ENCODE measurements around the gene BCL2A1. TPM values are rescaled to one million over a fixed set of nuclear protein-coding genes. Genes with fewer than 3 reads are reported as not detected.
"Not testable (repeated sequence)": the region's sequence is repeated elsewhere in the genome, so short reads cannot be mapped to it uniquely, and the experiment has no call there.

BCL2A1 gene
- total and polyA plus RNA-seq, 10 donors = 34.4 to 180 (median 54.2) TPM

GRCh38 chr15:80015156-80015555, 44.2 kb upstream of the BCL2A1 start:
- TF ChIP-seq POLR2A (IDR thresholded peaks at IDR 0.05) = no peak
- peaks cover 0 to 3% (median 0%) of the 10 kb centered on the region in 8 donors for H3K9me3 ChIP-seq
- intact Hi-C loops (cut with DNase I; ENCODE audit: low total_unique reads) = no loop called here
- 94 to 100% (median 96%) methylated on average over 2 of the region's 2 CpGs for WGBS, 5 donors
- H3K4me1 ChIP-seq = peaks cover 0 to 26% (median 7%) of the 10 kb centered on the region in 6 donors
- no peaks in the 10 kb centered on the region for H3K36me3 ChIP-seq
- no peak for DNase-seq
- no peaks in the 10 kb centered on the region for H3K27me3 ChIP-seq (replicated peaks in 1 of 7)
- H3K4me3 ChIP-seq = no peak overlapping the region
- H3K27ac ChIP-seq = no peak overlapping the region

- H3K27me3 ChIP-seq (replicated peaks in 1 of 7); H3K36me3 ChIP-seq; H3K4me3 ChIP-seq; intact Hi-C loops (cut with DNase I; ENCODE audit: low total_unique reads); H3K27ac ChIP-seq; H3K9me3 ChIP-seq; DNase-seq: not testable (repeated sequence)
- H3K4me1 ChIP-seq = peaks cover 0 to 31% (median 9%) of the 10 kb centered on the region in 6 donors
- 97 to 99% (median 98%) methylated on average over 7 of the region's 7 CpGs for WGBS, 5 donors
Observed at GRCh38 chr15:80014186-80014585, 43.2 kb upstream of the BCL2A1 start.

- Histone ChIP-seq H3K9me3 (peaks cover 0 to 3% (median 0%) of the 10 kb centered on the region in 8 donors), H3K36me3 (no peaks in the 10 kb centered on the region), H3K4me1 (peaks cover 0 to 27% (median 13%) of the 10 kb centered on the region in 6 donors), H3K27ac (peak overlapping the region in 3 of 8 donors; percentile 3 to 44 (median 34)), H3K27me3 (replicated peaks in 1 of 7) (no peaks in the 10 kb centered on the region), H3K4me3 (no peak overlapping the region)
- DNase-seq = no peak
- intact Hi-C loops (cut with DNase I; ENCODE audit: low total_unique reads) = no loop called here
- TF ChIP-seq POLR2AphosphoS5 (IDR thresholded peaks at IDR 0.05) (no peak), CTCF (IDR thresholded peaks at IDR 0.05 in 8 of 11, conservative IDR thresholded peaks at IDR 0.05 in 3 of 11) (no peak), POLR2A (IDR thresholded peaks at IDR 0.05) (no peak)
- 71 to 80% (median 76%) methylated on average over 6 of the region's 6 CpGs for WGBS, 5 donors
Observed at GRCh38 chr15:80012060-80012726, 41.2 kb upstream of the BCL2A1 start.

- H3K4me1 ChIP-seq = peaks cover 0 to 27% (median 13%) of the 10 kb centered on the region in 6 donors
- intact Hi-C loops (cut with DNase I; ENCODE audit: low total_unique reads) = no loop called here
- TF ChIP-seq POLR2AphosphoS5 (IDR thresholded peaks at IDR 0.05) (no peak), POLR2A (IDR thresholded peaks at IDR 0.05) (no peak), CTCF (IDR thresholded peaks at IDR 0.05 in 8 of 11, conservative IDR thresholded peaks at IDR 0.05 in 3 of 11) (no peak)
- WGBS, 5 donors = 80 to 91% (median 88%) methylated on average over 3 of the region's 3 CpGs
- DNase-seq = no peak
- peaks cover 0 to 3% (median 0%) of the 10 kb centered on the region in 8 donors for H3K9me3 ChIP-seq
- H3K36me3 ChIP-seq = no peaks in the 10 kb centered on the region
- peak overlapping the region in 2 of 8 donors; percentile 44 to 69 for H3K27ac ChIP-seq
- no peak overlapping the region for H3K4me3 ChIP-seq
- no peaks in the 10 kb centered on the region for H3K27me3 ChIP-seq (replicated peaks in 1 of 7)
Observed at GRCh38 chr15:80011596-80011995, 40.6 kb upstream of the BCL2A1 start.

GRCh38 chr15:80011041-80011523, 40.1 kb upstream of the BCL2A1 start:
- DNase-seq; H3K4me3 ChIP-seq; H3K9me3 ChIP-seq; H3K27me3 ChIP-seq (replicated peaks in 1 of 7); intact Hi-C loops (cut with DNase I; ENCODE audit: low total_unique reads); H3K36me3 ChIP-seq: not testable (repeated sequence)
- Histone ChIP-seq H3K27ac (peak overlapping the region in 2 of 8 donors; percentile 44 to 69), H3K4me1 (peaks cover 0 to 27% (median 13%) of the 10 kb centered on the region in 6 donors)
- 73 to 82% (median 77%) methylated on average over 9 of the region's 9 CpGs for WGBS, 5 donors
